SJSA1 (cell line): ENCODE results near the gene FBXO28. TPM values are rescaled to one million over a fixed set of nuclear protein-coding genes. Genes with fewer than 3 reads are reported as not detected.
"Not testable (repeated sequence)": the region's sequence is repeated elsewhere in the genome, so short reads cannot be mapped to it uniquely, and the experiment has no call there.

Experiments used
- DNase-seq, 2 experiments: peaks; one replicate each; pipeline ENCODE4 v3.0.0-alpha.2; 2015 to 2020; ENCODE audit warnings: low spot score in 2 of 2, low read depth in 1 of 2
- H3K27ac ChIP-seq: fragments of 250-450 bp; sonication (Bioruptor Pico); 2 replicates; pipeline ENCODE4 v1.5.1; 2020; ENCODE audit warnings: mild to moderate bottlenecking, moderate library complexity
- H3K27me3 ChIP-seq: fragments of 250-450 bp; sonication (Bioruptor Pico); replicated peaks from 2 replicates; pipeline ENCODE4 v1.5.1; 2020; ENCODE audit warnings: mild to moderate bottlenecking, moderate library complexity
- H3K36me3 ChIP-seq: fragments of 250-450 bp; sonication (Bioruptor Pico); 2 replicates; pipeline ENCODE4 v1.5.1; 2020; ENCODE audit warnings: mild to moderate bottlenecking
- H3K4me1 ChIP-seq: fragments of 250-450 bp; sonication (Bioruptor Pico); replicated peaks from 2 replicates; pipeline ENCODE4 v1.6.1; 2021; ENCODE audit warnings: mild to moderate bottlenecking
- H3K4me3 ChIP-seq: fragments of 250-450 bp; sonication (Bioruptor Pico); 2 replicates; pipeline ENCODE4 v1.5.1; 2020; ENCODE audit warnings: mild to moderate bottlenecking
- H3K9me3 ChIP-seq: fragments of 250-450 bp; sonication (Bioruptor Pico); replicated peaks from 2 replicates; pipeline ENCODE4 v1.5.1; 2020; ENCODE audit warnings: mild to moderate bottlenecking
- total RNA-seq: library from RNA; depleted of rRNA; stranded (reverse); fragments of >200 nt; shearing (Covaris generic); gene quantifications from 2 replicates; pipeline ENCODE4 v1.2.3, GENCODE V29; 2014

The FBXO28 gene
- total RNA-seq, 1 experiment from 2014 or later, result 30.2 TPM

- H3K36me3 ChIP-seq, result peaks cover 51% of the 10 kb centered on the region
- no peak overlapping the region for H3K27ac ChIP-seq
- H3K9me3 ChIP-seq, result no peaks in the 10 kb centered on the region
- DNase-seq, result no peak
- no peaks in the 10 kb centered on the region for H3K27me3 ChIP-seq
- no peak overlapping the region for H3K4me3 ChIP-seq
- no peaks in the 10 kb centered on the region for H3K4me1 ChIP-seq
These were observed 78.3 kb downstream of the FBXO28 start for GRCh38 chr1:224192082-224192788.

GRCh38 chr1:224193319-224193966 lies 79.5 kb downstream of the FBXO28 start:
- Histone ChIP-seq H3K4me3 (no peak overlapping the region), H3K9me3 (no peaks in the 10 kb centered on the region), H3K4me1 (no peaks in the 10 kb centered on the region), H3K36me3 (peaks cover 44% of the 10 kb centered on the region), H3K27ac (no peak overlapping the region), H3K27me3 (no peaks in the 10 kb centered on the region)
- no peak for DNase-seq

- H3K4me3 ChIP-seq, result no peak overlapping the region
- no peak for DNase-seq
- no peaks in the 10 kb centered on the region for H3K27me3 ChIP-seq
These were observed 83.1 kb downstream of the FBXO28 start for GRCh38 chr1:224196813-224197600.

GRCh38 chr1:224198572-224198971 lies 84.7 kb downstream of the FBXO28 start:
- Histone ChIP-seq H3K4me1 (peaks cover 5% of the 10 kb centered on the region; the same call in 1 of the 2 replicates), H3K27ac (no peak overlapping the region), H3K4me3 (no peak overlapping the region), H3K9me3 (no peaks in the 10 kb centered on the region), H3K27me3 (no peaks in the 10 kb centered on the region), H3K36me3 (peaks cover 7% of the 10 kb centered on the region)
- no peak for DNase-seq

More at GRCh38 chr1:224196813-224197600, 83.1 kb downstream of the FBXO28 start:
- H3K4me1 ChIP-seq, result no peaks in the 10 kb centered on the region
- H3K27ac ChIP-seq, result no peak overlapping the region
- no peaks in the 10 kb centered on the region for H3K9me3 ChIP-seq
- H3K36me3 ChIP-seq, result peaks cover 21% of the 10 kb centered on the region

- Histone ChIP-seq H3K27ac (no peak overlapping the region), H3K36me3 (no peaks in the 10 kb centered on the region), H3K27me3 (no peaks in the 10 kb centered on the region), H3K4me1 (peaks cover 10% of the 10 kb centered on the region; the same call in 1 of the 2 replicates), H3K4me3 (no peak overlapping the region), H3K9me3 (no peaks in the 10 kb centered on the region)
- DNase-seq, result no peak
These were observed 85.8 kb downstream of the FBXO28 start for GRCh38 chr1:224199679-224200078.

- H3K4me1 ChIP-seq, result peaks cover 23% of the 10 kb centered on the region
- DNase-seq, result no peak
- no peaks in the 10 kb centered on the region for H3K9me3 ChIP-seq
- no peaks in the 10 kb centered on the region for H3K36me3 ChIP-seq
- H3K4me3 ChIP-seq, result no peak overlapping the region
- no peak overlapping the region for H3K27ac ChIP-seq
- H3K27me3 ChIP-seq, result no peaks in the 10 kb centered on the region
These were observed 87.5 kb downstream of the FBXO28 start for GRCh38 chr1:224201383-224201782.

GRCh38 chr1:224201853-224202252 lies 87.9 kb downstream of the FBXO28 start:
- no peaks in the 10 kb centered on the region for H3K27me3 ChIP-seq
- peaks cover 23% of the 10 kb centered on the region for H3K4me1 ChIP-seq
- DNase-seq, result no peak
- no peaks in the 10 kb centered on the region for H3K9me3 ChIP-seq
- H3K4me3 ChIP-seq, result no peak overlapping the region
- no peak overlapping the region for H3K27ac ChIP-seq
- no peaks in the 10 kb centered on the region for H3K36me3 ChIP-seq

- Histone ChIP-seq H3K36me3 (no peaks in the 10 kb centered on the region), H3K4me3 (no peak overlapping the region), H3K27ac (no peak overlapping the region), H3K9me3 (no peaks in the 10 kb centered on the region), H3K27me3 (no peaks in the 10 kb centered on the region), H3K4me1 (peaks cover 23% of the 10 kb centered on the region)
- no peak for DNase-seq
These were observed 89.5 kb downstream of the FBXO28 start for GRCh38 chr1:224203243-224204016.

GRCh38 chr1:224205438-224205840 lies 91.5 kb downstream of the FBXO28 start:
- Histone ChIP-seq H3K36me3 (no peaks in the 10 kb centered on the region), H3K9me3 (no peaks in the 10 kb centered on the region), H3K4me1 (peaks cover 23% of the 10 kb centered on the region), H3K4me3 (no peak overlapping the region), H3K27me3 (no peaks in the 10 kb centered on the region), H3K27ac (peak overlapping the region; percentile 48)
- DNase-seq, result peak; percentile 69 to 76

- H3K9me3 ChIP-seq, DNase-seq, H3K4me3 ChIP-seq, H3K36me3 ChIP-seq, H3K27me3 ChIP-seq: not testable (repeated sequence)
- Histone ChIP-seq H3K27ac (peak overlapping the region; percentile 48), H3K4me1 (peaks cover 23% of the 10 kb centered on the region)
These were observed 92.1 kb downstream of the FBXO28 start for GRCh38 chr1:224205931-224206538.

- DNase-seq, result no peak
These were observed 97.5 kb downstream of the FBXO28 start for GRCh38 chr1:224211206-224211962.

More at GRCh38 chr1:224211206-224211962, 97.5 kb downstream of the FBXO28 start:
- Histone ChIP-seq H3K4me3 (no peak overlapping the region), H3K27me3 (no peaks in the 10 kb centered on the region), H3K4me1 (peaks cover 3% of the 10 kb centered on the region; the same call in 1 of the 2 replicates), H3K9me3 (no peaks in the 10 kb centered on the region), H3K27ac (no peak overlapping the region), H3K36me3 (no peaks in the 10 kb centered on the region)
